Left renal pelvis (tissue), 4 donors: ENCODE data around the gene TMEM38B. TPM values are rescaled to one million over a fixed set of nuclear protein-coding genes. Genes with fewer than 3 reads are reported as not detected.
"Not testable (repeated sequence)": the region's sequence is repeated elsewhere in the genome, so short reads cannot be mapped to it uniquely, and the experiment has no call there.

ENCODE experiments used
- DNase-seq, 4 donors: peaks; one replicate each; pipeline ENCODE4 v3.0.0-alpha.2; 2013; ENCODE audit warnings: low read depth in 4 of 4, low spot score in 3 of 4
- polyA plus RNA-seq, 4 donors: library from polyadenylated mRNA; unstranded; fragments of 120-200 nt; gene quantifications; one replicate each; pipeline ENCODE4 v1.2.1, GENCODE V29; 2013; ENCODE audit not compliant: insufficient read length in 4 of 4

Gene TMEM38B
- polyA plus RNA-seq, 4 donors: 12.7 to 50.7 (median 45.1) TPM

GRCh38 chr9:105713260-105714019 lies 19.1 kb downstream of the TMEM38B start:
- DNase-seq: no peak

GRCh38 chr9:105714020-105714331 lies 19.6 kb downstream of the TMEM38B start:
- DNase-seq: no peak

- DNase-seq: no peak
Observed at GRCh38 chr9:105716146-105716545, 21.8 kb downstream of the TMEM38B start.

- no peak for DNase-seq
Observed at GRCh38 chr9:105722099-105722498, 27.8 kb downstream of the TMEM38B start.

GRCh38 chr9:105725370-105725769 lies 31.0 kb downstream of the TMEM38B start:
- DNase-seq: no peak

GRCh38 chr9:105728230-105728629 lies 33.9 kb downstream of the TMEM38B start:
- DNase-seq: not testable (repeated sequence)

GRCh38 chr9:105731420-105731819 lies 37.1 kb downstream of the TMEM38B start:
- not testable (repeated sequence) for DNase-seq

GRCh38 chr9:105735366-105735765 lies 41.0 kb downstream of the TMEM38B start:
- DNase-seq: no peak

GRCh38 chr9:105737205-105737604 lies 42.9 kb downstream of the TMEM38B start:
- DNase-seq: no peak

- DNase-seq: no peak
Observed at GRCh38 chr9:105742088-105742487, 47.7 kb downstream of the TMEM38B start.

- DNase-seq: not testable (repeated sequence)
Observed at GRCh38 chr9:105747325-105747724, 53.0 kb downstream of the TMEM38B start.

- no peak for DNase-seq
Observed at GRCh38 chr9:105751761-105752160, 57.4 kb downstream of the TMEM38B start.

GRCh38 chr9:105757496-105758251 lies 63.3 kb downstream of the TMEM38B start:
- DNase-seq: no peak

- DNase-seq: no peak
Observed at GRCh38 chr9:105760053-105760452, 65.7 kb downstream of the TMEM38B start.

- not testable (repeated sequence) for DNase-seq
Observed at GRCh38 chr9:105782561-105783494, 88.5 kb downstream of the TMEM38B start.

- DNase-seq: not testable (repeated sequence)
Observed at GRCh38 chr9:105783495-105783872, 89.1 kb downstream of the TMEM38B start.

- not testable (repeated sequence) for DNase-seq
Observed at GRCh38 chr9:105786796-105787195, 92.5 kb downstream of the TMEM38B start.

- no peak for DNase-seq
Observed at GRCh38 chr9:105816202-105816744, 121.9 kb downstream of the TMEM38B start.

- no peak for DNase-seq
Observed at GRCh38 chr9:105816981-105817380, 122.6 kb downstream of the TMEM38B start.

GRCh38 chr9:105818903-105819302 lies 124.6 kb downstream of the TMEM38B start:
- no peak for DNase-seq

GRCh38 chr9:105822814-105823213 lies 128.5 kb downstream of the TMEM38B start:
- DNase-seq: no peak
